HG03060 (cell line): ENCODE results near the gene SGO2.

ENCODE experiments used
- ATAC-seq: cut with Tn5 transposase; IDR thresholded peaks from one replicate; pipeline ENCODE4 v1.9.1; 2021; ENCODE audit warnings: low read depth, moderate number of reproducible peaks; ENCODE audit not compliant: unreplicated experiment

The SGO2 gene

GRCh38 chr2:200525882-200526651, at the start of gene SGO2:
Gene SGO2, plus strand, starts transcription at chr2:200526207. Its CDS starts 6,769 bp downstream, at chr2:200532976.
- peak; percentile 99 for ATAC-seq

- ATAC-seq, result no peak
Measured at GRCh38 chr2:200476836-200477235, 49.2 kb upstream of the SGO2 start.

- no peak for ATAC-seq
Measured at GRCh38 chr2:200477667-200478131, 48.3 kb upstream of the SGO2 start.

- ATAC-seq, result no peak
Measured at GRCh38 chr2:200479692-200480265, 46.2 kb upstream of the SGO2 start.

GRCh38 chr2:200482194-200482593, 43.8 kb upstream of the SGO2 start:
- ATAC-seq, result peak; percentile 59

- peak; percentile 36 for ATAC-seq
Measured at GRCh38 chr2:200483729-200484198, 42.2 kb upstream of the SGO2 start.

- ATAC-seq, result no peak
Measured at GRCh38 chr2:200484934-200485333, 41.1 kb upstream of the SGO2 start.

- ATAC-seq, result no peak
Measured at GRCh38 chr2:200486529-200486928, 39.5 kb upstream of the SGO2 start.

GRCh38 chr2:200488169-200488568, 37.8 kb upstream of the SGO2 start:
- no peak for ATAC-seq

- no peak for ATAC-seq
Measured at GRCh38 chr2:200490001-200490400, 36.0 kb upstream of the SGO2 start.

- no peak for ATAC-seq
Measured at GRCh38 chr2:200492656-200493055, 33.4 kb upstream of the SGO2 start.

GRCh38 chr2:200494048-200494447, 32.0 kb upstream of the SGO2 start:
- no peak for ATAC-seq

- no peak for ATAC-seq
Measured at GRCh38 chr2:200496696-200497095, 29.3 kb upstream of the SGO2 start.

GRCh38 chr2:200498402-200499162, 27.4 kb upstream of the SGO2 start:
- ATAC-seq, result no peak

- ATAC-seq, result no peak
Measured at GRCh38 chr2:200502196-200502595, 23.8 kb upstream of the SGO2 start.

GRCh38 chr2:200506679-200507078, 19.3 kb upstream of the SGO2 start:
- no peak for ATAC-seq

- no peak for ATAC-seq
Measured at GRCh38 chr2:200507179-200507578, 18.8 kb upstream of the SGO2 start.

GRCh38 chr2:200509235-200509611, 16.8 kb upstream of the SGO2 start:
- no peak for ATAC-seq

- peak; percentile 78 for ATAC-seq
Measured at GRCh38 chr2:200509612-200510433, 16.2 kb upstream of the SGO2 start, which contains the start of gene KCTD18. Gene KCTD18, minus strand, starts transcription at chr2:200510068. Its CDS starts 3,052 bp downstream, at chr2:200507016.

- no peak for ATAC-seq
Measured at GRCh38 chr2:200515155-200515554, 10.9 kb upstream of the SGO2 start.
